ENCODE measurements around the gene PFKP.

Gene PFKP

DNA sequence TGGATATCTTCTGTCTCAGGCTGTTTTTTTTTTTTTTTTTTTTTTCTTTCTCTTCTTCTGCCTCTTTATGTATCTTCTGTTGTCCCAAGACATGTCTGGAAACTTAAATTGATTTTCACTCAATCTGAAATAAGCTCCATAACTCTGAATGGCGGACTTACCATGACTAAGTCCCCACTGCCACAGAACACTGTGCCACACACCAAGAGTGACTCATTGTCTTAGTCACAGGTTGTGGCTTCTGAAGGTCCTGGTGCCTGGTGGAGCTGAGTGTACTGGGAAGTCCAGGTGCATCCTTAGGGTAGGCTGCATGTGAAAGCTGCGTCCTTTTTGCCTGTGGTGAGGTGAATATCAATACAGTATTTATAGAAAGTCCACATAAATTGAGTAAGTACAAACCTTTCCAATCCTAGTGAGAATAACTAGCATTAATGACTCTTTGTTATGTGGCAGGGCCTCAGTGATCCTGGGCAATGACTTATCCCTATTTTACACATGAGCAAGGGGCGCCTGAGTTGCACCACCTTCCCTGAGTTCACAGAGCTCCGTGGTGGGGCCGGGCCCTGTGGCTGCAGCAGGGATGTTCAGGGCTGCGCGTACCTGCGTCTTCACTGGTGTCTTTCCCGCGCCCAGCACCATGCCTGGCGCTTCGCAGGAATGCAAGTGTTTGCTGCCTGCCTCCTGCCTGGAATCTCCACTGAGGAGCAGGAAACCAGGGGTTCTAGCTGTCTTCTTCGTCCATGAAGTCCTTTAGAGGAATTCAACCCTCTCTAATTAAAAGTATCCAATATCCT, 4.3 kb downstream of the PFKP start:
- DNase-seq = peak in 2 of 5 experiments; percentile 24 to 59

- no peak for DNase-seq
These were observed 5.5 kb downstream of the PFKP start for GRCh38 chr10:3072641-3073360.

GRCh38 chr10:3074145-3074665, 6.9 kb downstream of the PFKP start:
- no peak for DNase-seq

GRCh38 chr10:3074985-3075600, 7.7 kb downstream of the PFKP start:
- no peak for DNase-seq

DNA sequence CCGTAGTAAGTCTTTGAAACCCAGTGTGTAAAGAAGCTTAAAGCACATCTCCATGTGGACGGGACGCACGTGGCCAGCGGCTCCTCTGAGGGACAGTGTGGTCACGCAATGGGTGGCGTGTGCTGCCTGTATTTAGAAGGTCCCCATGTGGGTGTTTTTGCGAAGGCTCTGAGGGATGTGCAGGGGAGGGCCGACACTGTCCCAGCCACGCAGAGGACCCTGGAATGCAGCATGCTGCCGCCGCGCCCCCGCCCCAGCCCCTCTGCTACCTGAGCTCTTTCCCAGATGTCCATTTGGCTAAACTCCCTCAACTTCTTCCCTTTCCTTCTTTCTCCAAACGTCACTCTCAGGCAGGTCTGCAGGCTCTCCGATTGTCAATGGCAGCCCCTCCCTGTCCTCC, 8.8 kb downstream of the PFKP start:
- DNase-seq = no peak

GRCh38 chr10:3077509-3077908, 10.2 kb downstream of the PFKP start:
- no peak for DNase-seq

DNA sequence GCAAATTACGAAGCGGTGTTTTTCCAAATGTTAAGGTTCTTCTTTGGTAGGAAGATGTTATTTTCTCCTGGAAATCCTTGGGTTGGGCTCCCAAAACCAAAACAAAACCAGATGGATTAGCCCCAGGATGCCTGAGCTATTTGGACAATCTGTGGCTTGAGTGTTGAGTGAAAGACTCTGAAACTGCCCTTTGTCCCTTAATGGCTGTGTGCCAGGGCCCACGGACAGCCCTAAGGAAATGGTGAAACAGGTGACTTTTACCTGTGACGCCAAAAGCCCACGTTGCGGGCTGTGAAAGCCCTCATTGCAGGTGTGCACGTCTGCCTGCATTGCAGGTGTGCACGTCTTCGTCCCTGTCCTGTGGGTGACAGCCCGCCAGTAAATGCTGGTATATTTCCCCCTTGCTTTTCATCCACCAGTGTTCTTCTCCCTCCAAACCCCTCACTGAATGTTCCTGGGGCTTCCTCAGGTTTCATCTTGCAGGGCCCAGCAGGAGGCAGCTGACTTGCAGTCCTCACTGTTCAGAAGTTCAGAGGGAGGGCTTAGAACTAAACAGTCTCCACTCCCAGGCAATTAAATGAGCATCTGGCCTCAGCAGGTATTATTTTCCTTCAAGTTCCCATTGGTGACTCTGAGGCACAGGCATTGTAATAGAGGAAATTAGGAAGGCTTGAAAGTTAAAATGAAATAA, 10.7 kb downstream of the PFKP start:
- DNase-seq = no peak

DNA sequence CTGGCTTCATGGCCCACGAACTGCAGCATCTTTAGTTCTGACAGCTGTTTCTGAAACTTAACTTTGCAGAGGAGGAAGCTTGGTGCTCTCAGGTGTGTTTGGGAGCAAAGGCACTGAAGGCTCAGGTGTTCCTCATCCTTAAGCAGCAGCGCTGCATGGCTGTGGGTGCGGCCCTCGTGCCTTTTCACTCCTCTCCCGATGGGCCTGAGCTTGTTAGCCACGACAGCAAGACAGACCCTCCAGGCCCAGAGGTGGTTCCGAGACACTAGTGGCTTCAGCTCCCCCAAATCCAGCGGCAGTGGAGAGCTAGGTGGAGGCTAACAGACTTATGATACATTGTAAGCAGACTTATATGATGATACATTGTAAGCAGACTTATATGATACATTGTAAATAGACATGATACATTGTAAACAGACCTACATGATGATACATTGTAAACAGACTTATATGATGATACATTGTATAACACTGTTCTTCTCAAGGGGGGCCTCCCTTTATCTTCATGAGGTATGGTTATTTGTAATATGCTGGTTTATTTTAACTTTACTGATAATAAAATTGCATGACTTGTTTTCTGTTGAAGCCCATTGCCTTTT, 14.1 kb downstream of the PFKP start:
- DNase-seq = no peak

DNA sequence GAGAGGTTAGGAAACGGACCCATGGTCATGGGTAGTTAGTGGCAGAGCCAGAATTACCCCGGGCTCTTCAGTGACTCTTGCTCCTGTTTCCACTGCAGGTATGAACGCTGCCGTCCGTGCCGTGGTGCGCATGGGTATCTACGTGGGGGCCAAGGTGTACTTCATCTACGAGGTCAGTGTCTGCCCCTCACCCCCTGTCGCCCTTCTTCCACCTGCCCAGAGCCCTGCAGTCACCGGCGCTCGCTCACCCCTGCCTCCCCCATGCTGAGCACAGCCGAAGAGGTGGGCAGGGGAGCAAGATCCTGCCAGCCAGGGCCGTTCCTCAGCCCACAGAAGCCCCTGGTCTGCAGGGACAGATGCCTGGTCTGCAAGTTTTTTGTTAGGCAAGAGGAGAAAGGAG, 14.9 kb downstream of the PFKP start:
- DNase-seq = no peak

DNA sequence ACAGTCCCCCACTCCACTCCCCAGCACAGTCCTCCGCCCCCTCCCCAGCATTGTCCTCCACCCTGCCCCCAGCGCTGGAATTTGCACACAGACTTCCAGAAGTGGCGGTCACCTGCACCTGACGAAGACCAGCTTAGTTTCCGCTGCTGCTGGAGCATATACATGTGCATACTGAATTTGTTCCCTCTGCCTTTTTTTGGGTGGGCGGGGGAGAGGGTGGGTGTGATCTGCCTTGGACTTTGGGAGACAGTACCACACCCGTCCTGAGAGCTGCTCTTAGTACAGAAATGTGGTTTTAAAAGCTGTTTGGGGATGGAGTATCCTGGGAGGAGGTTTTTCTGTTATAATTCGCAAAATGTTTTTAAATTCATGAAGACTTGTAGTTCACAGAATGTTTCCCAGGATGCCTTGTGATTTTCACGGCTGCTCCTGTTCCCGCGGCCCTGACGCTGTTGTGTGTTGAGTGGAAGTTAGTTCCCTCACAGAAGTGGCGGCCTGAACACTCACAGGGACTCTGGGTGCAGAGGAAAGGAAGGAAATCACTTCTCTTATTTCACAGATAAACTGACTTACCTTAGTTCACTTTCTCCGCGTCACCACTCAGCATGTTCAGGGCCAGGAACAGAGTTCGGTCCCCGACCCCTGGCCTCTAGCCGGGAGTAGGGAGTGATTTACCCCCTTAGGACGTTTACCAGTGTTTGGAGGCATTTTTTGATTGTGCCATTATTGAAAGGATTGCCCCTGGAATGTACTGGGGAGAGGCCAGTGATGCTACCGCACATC, 18.6 kb downstream of the PFKP start:
- no peak for DNase-seq

GRCh38 chr10:3090388-3090787, 23.0 kb downstream of the PFKP start:
- DNase-seq = no peak

DNA sequence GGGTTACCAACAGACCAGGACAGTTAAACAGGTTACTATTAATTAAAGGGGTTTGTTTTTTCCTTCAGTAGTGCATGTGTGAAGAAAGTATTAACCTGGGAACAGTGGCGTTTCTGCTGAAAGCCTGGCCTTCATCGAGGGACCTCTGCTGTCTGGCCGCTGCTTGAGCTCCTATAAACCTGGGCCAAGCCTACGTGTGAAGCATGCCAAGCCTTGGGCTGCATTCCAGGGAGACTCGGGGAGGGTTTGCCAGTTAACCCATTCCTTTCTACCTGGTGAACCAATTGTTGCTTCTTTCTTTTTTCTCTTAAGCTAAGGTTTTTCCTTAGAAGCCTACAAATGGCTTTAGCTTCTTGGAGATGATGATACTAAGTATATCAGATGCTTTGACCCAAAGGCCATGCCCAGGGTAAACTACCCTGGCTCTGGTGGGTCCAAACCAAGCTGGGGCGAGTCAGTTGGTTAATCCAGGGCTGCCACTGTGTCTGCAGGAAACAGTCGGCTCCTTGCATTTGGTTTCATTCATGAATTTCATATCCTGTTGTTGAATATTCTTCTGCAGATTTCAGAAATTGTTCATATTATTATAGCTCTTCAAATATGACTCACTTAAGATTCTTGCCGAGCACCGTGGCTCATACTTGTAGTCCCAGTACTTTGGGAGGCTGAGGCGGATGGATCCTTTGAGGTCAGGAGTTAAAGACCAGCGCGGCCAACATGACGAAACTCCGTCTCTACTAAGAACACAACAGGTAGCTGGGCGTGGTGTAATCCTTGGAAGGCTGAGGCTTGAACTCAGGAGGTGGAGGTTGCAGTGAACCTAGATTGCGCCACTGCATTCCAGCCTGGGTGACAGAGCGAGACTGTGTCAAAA, 23.8 kb downstream of the PFKP start:
- DNase-seq = peak in 2 of 5 experiments; percentile 41 to 94

DNA sequence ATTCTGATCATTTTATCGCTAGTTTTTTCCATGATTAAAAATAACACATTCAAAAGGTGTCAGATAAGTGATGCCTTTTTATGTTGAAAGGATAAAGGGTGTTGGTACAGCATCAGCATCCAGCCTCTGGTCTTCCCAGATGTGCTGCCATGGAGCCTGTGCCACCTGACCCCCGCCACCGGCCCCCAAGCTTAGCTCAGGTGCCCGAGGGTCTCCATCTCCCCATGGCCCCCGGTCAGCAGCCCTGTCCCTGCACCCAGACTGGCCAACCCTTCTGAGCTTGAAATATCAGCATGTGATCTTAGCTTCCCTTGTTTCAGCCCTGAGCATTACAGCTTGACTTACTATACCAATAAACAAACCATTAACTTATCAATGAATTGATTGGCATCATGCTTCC, 24.6 kb downstream of the PFKP start:
- DNase-seq = no peak

DNA sequence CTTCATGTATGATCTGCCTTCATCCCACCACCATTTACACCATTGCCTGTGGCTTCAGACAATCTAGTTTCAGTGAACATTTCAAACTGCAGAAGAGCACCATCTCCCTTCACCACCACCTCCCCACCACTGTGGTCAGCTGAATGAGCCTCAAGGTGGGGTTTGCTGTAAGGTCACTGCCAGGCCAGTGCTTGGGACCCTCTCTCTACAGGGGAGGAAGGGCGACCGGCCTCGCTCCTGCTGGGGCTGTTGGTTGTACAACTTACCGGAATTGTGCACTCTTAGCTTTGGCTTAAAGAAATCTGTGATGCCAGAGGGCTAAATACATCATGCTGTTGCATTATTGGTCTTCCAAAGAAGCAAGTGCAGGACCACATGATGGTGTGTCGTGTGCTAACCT, 26.6 kb downstream of the PFKP start:
- no peak for DNase-seq

GRCh38 chr10:3094609-3095036, 27.3 kb downstream of the PFKP start:
- no peak for DNase-seq

DNA sequence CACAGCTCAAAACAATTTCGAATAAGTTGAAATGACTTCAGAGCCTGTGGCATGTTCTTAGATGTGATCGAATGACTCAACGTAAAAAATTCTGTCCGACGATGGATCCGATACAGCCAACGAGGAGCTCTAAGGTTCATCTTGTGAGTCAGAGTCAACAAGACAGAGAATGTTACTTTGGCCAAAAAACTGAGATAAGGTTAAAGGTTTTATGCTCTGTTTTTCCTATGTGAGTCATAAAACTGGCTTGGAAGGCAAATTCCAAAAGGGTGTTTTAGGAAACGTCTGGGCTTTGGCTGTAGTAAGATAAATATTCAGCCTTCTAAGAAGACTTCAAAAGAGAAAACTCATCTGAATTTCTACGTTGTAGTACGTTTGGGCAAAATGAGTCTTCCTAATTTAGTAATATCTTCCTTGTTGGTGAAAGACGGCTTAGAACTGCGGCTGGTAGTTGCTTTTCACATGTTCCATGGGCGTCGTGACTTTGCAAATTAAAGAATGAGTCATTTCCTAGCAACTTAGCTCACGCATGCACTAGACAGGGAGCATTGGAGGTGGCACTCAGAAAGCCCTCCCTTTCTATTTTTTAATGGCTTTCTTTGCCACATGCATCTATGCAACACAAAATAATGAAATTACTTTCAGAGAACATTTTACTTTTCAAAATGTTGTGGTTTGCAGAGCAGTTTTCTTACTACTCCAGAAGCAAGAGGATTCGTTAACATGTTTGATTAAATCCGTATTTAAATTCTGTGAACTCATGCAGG, 28.2 kb downstream of the PFKP start:
- peak in 2 of 5 experiments; percentile 32 to 94 for DNase-seq

GRCh38 chr10:3096149-3096548, 28.8 kb downstream of the PFKP start:
- DNase-seq = peak in 1 of 5 experiments; percentile 21

GRCh38 chr10:3097160-3097559, 29.8 kb downstream of the PFKP start:
- DNase-seq = no peak

DNA sequence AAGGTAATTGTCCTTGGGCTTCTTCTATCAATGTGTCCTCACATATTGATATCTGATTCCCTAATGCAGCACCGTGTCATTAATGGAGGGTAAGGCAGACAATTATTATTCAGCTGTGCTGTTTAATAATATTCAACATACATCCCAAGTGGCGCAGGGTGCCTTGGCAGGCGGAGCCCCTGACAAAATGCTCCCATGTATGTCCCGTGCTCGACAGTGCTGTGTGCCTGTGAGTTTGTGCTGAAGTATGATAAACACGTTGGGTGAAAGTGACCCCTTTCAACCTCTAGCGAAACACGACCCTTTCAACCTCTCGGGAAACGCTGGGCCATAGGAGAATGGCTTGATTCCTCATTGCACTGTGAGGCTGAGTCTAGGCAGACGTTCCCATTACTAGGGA, 31.3 kb downstream of the PFKP start:
- DNase-seq = no peak

Measured in T-helper 2 cell (primary cell).